ENCODE data around the gene GULP1.

DNA sequence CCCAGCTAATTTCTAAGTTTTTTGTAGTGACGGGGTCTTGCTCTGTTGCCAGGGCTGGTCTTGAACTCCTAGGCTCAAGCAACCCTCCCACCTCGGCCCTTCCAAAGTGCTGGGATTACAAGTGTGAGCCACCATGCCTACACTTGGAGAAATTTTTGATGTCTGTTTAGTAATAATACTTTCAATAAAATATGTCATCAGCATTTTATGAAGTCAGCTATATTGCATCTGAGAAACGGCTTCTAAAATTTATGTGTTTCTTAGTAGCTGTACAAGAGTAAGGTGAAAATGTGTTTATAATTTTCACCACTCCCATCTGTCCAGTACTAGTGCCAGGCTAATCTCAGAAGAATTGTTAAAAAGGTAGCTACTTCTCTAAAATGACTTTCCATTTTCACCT is 46.8 kb downstream of the GULP1 start:
- TF ChIP-seq POLR2AphosphoS5 (IDR thresholded peaks at IDR 0.05; ENCODE audit: low read depth) (no peak), SPI1 (IDR thresholded peaks at IDR 0.05; ENCODE audit: borderline replicate concordance, low read depth) (no peak)
- TF ChIP-seq, protein P1, sequence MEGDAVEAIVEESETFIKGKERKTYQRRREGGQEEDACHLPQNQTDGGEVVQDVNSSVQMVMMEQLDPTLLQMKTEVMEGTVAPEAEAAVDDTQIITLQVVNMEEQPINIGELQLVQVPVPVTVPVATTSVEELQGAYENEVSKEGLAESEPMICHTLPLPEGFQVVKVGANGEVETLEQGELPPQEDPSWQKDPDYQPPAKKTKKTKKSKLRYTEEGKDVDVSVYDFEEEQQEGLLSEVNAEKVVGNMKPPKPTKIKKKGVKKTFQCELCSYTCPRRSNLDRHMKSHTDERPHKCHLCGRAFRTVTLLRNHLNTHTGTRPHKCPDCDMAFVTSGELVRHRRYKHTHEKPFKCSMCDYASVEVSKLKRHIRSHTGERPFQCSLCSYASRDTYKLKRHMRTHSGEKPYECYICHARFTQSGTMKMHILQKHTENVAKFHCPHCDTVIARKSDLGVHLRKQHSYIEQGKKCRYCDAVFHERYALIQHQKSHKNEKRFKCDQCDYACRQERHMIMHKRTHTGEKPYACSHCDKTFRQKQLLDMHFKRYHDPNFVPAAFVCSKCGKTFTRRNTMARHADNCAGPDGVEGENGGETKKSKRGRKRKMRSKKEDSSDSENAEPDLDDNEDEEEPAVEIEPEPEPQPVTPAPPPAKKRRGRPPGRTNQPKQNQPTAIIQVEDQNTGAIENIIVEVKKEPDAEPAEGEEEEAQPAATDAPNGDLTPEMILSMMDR (IDR thresholded peaks at IDR 0.05; ENCODE audit: insufficient read depth, low read length): no peak
